Lower leg skin (tissue), 3 donors: ENCODE measurements around the gene DAB1.

Source experiments
- CTCF ChIP-seq, 3 donors: fragments of 450-650 bp; IDR thresholded peaks; one replicate each; pipeline ENCODE4 v1.5.1; 2016; ENCODE audit warnings: antibody characterized with exemption in 3 of 3, mild to moderate bottlenecking in 3 of 3, moderate library complexity in 2 of 3
- POLR2A ChIP-seq, 2 donors: fragments of 450-650 bp; IDR thresholded peaks; one replicate each; pipeline ENCODE4 v1.6.1; 2016 to 2017; ENCODE audit warnings: antibody characterized with exemption in 2 of 2, mild to moderate bottlenecking in 1 of 2, moderate library complexity in 1 of 2

DNA sequence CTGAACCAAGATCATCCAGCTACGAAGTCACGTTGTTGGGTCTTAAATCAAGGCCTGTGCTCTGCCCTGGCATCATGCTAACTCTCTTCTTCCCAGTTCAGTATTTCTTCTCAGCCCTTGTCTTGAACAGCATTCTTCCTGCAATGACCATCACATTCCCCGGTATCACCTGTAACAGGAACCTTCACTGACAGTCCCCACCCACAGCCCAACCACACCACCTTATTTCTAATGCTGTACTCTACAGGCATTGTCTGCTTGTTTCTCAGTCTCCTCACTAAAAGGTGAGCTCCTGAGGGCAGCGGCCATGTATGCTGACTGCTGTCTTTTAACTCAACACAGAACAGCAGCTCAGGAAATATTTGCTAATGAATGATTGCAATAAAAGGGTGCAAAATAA is 54.0 kb downstream of the DAB1 start:
- TF ChIP-seq CTCF (IDR thresholded peaks at IDR 0.05) (no peak), POLR2A (IDR thresholded peaks at IDR 0.05) (no peak)
